RPMI7951 (cell line): ENCODE measurements around the gene TLK1. TPM values are rescaled to one million over a fixed set of nuclear protein-coding genes. Genes with fewer than 3 reads are reported as not detected.

Experiments used
- DNase-seq: peaks from one replicate; pipeline ENCODE4 v3.0.0-alpha.2; 2012; ENCODE audit warnings: low read depth
- total RNA-seq: library from RNA; depleted of rRNA; stranded (reverse); fragments of >200 nt; shearing (Covaris generic); gene quantifications from 2 replicates; pipeline ENCODE4 v1.2.3, GENCODE V29; 2014; rRNA removed

Gene TLK1
- total RNA-seq, 1 experiment from 2014 or later: 13.6 TPM

- DNase-seq: no peak
Measured at GRCh38 chr2:170967553-170967952, 193.1 kb downstream of the TLK1 start.

DNA sequence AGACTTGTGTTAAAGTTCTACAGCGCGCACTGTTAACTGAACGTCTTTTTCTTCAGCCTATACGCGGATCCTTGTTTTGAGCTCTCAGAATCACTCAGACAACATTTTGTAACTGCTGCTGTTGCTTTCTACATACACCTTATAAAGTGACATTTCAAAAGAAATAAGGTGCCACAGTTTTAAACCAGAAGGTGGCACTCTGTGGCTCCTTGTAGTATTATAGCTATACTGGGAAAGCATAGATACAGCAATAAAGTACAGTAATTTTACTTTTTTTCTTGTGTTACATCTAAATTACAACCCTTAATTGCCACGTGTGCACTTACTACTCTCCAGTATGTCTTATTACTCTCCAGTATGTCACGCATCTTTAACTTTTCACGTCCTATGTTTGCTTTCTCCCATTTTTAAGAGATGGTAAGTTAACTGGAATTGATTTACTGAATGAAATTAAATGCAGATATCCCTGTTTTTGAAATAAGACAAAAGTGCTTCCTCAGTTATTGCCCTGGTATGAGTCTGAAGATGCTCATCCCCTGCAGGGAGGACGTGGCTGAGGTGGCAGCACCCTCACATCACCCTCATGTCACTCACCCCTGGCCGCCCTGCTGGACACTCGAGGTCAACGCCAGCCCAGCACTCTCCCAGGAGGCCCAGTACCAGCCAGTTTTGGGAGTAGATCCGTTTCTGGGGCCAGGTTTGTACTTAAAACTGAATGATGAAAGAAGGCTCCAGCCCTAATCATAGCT is 193.9 kb downstream of the TLK1 start:
- peak; percentile 14 for DNase-seq

DNA sequence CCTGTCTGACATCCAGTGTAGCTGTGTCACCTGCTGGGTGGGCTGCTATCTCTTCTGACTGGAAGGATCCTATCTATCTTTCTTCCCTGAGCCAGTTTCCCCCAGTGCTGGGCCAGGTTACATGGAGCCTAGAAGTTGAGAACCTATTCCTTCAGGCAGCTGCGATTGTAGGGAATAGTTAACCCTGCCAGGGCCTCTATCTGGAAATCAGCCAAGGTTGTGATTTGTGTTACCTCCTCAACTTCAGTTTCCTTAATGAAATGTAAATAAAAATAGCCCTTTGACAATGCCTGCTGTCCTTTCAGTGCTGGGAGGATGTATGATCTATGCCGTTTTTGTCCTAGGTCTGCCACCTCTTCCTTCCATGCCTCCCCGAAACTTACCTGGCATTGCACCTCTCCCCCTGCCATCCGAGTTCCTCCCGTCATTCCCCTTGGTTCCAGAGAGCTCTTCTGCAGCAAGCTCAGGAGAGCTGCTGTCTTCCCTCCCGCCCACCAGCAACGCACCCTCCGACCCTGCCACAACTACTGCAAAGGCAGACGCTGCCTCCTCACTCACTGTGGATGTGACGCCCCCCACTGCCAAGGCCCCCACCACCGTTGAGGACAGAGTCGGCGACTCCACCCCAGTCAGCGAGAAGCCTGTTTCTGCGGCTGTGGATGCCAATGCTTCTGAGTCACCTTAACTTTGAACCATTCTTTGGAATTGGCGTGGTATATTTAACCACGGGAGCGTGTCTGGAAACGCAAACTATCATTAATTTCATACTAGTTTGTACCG is 195.1 kb downstream of the TLK1 start:
- no peak for DNase-seq

- no peak for DNase-seq
Measured at GRCh38 chr2:170963386-170963785, 197.3 kb downstream of the TLK1 start.

DNA sequence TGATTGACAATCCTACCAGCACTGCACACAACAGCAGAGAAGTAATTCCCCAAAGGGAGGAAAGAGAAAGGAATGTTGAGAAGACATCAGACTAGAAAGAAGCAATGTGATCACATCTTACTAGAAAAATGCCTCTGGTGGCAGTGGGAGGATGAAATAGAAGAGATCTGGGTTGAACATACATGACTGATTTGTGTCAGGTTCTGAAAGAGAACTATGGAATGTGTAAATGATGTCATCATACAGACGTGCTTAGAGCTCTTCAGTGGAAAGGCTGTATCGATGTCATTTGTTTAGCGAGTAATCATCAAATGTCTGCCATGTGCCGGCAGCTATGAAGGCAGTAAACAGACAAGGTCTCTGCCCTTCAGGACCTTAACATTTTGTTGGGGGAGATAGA is 206.8 kb downstream of the TLK1 start:
- no peak for DNase-seq

GRCh38 chr2:170950221-170950761 is 210.4 kb downstream of the TLK1 start:
- DNase-seq: no peak

- DNase-seq: no peak
Measured at GRCh38 chr2:170949415-170949814, 211.3 kb downstream of the TLK1 start.

DNA sequence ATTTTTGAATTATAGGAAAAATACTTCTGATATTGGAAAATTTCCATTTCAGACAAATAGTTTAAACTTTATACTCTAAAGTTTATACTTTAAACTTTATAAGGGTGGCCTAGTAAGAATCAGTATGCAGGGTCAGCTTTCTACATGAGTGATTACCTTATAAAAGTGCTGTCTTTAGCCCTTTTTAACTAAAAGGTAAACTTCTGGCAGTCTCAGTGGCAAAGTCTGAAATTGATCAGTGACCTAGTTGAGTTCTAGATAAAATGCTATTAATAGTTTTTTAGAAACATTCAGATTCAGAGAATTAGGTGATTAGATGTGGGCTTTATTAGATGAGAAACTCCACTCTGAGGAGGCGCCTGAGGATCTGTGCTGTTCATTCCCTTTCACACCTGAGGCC is 216.1 kb downstream of the TLK1 start:
- DNase-seq: no peak

DNA sequence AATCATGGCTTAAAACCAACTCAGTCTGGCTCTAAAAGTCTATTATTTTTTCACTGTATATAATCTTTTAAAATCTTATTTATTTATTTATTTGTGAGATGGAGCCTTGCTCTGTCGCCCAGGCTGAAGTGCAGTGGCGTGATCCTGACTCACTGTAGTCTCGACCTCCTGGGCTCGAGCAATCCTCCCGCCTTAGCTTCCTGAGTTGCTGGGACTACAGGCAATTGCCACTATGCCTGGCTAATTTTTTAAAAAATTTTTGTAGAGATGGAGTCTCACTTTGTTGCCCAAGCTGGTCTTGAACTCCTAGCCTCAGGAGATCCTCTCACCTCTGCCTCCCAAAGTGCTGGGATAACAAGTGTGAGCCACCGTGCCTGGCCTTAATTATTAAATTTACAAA is 217.1 kb downstream of the TLK1 start:
- DNase-seq: no peak

- DNase-seq: no peak
Measured at GRCh38 chr2:170943041-170943440, 217.7 kb downstream of the TLK1 start.

DNA sequence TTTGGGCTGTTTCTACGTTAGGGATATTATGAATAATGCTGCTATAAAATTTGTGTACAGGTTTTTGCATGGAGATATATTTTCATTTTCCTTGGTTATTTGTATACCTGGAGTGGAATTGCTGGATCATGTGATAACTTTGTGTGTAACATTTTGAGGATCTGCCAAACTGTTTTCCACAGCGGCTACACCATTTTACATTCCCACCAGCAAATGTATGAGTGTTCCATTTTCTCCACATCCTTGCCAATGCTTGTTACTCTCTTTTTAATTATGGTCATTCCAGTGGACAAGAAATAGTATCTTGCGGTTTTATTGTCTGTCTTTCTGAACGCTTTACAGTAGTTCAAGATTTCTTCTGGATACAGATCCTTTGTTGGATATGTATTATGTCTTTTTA is 218.1 kb downstream of the TLK1 start:
- no peak for DNase-seq

Other genes starting within 250 kb of the TLK1 start
- gene GORASP2, start 231.6 kb downstream of the TLK1 start, total RNA-seq: 41.4 and 49.5 TPM in 2 replicates